Tongue (tissue), 2 donors: ENCODE measurements around the gene ATP5PD. TPM values are rescaled to one million over a fixed set of nuclear protein-coding genes. Genes with fewer than 3 reads are reported as not detected.
A peak's percentile ranks its signal among the peaks of the same experiment; 100 is the strongest.
"Not testable (repeated sequence)": the region's sequence is repeated elsewhere in the genome, so short reads cannot be mapped to it uniquely, and the experiment has no call there.

Source experiments
- DNase-seq: peaks from one replicate; pipeline ENCODE4 v3.0.0-alpha.2; 2015
- total RNA-seq: library from RNA; depleted of rRNA; stranded (reverse); fragments of >200 nt; gene quantifications from one replicate; pipeline ENCODE4 v1.2.3, GENCODE V29; 2014

ATP5PD gene
- total RNA-seq, 1 donor from 2014 or later: 299 TPM

DNA sequence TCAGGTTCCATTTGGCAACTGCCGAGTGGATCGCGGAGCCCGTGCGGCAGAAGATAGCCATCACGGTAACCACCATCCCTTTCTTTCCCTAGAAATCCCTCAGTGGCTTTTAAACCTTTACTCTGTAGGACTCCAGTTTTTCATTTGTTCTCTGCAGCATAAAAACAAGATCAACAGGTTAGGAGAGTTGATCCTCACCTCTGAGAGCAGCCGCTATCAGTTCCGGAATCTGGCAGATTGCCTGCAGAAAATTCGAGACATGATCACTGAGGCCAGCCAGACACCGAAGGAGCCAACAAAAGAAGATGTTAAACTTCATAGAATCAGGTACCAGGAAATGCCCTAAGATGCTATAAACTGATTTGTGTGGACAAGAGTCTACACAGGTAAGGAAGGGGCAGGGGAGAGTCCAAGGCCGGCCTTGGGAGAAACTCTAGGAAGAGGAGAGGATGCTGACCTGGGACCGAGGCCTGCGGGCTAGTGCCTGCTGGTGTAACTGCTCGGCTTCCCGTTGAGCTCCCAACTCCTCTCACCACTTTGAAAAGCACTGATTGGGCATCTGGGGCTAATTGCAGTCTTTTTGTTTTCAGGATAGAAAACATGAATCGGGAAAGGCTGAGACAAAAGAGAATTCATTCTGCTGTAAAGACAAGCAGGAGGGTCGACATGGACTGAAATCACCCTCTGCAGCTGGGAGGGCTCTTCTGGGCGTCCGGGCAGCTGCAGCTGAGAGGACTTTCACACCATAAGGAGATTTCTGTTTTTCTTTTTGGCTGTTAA is 26.2 kb downstream of the ATP5PD start:
- DNase-seq: no peak

DNA sequence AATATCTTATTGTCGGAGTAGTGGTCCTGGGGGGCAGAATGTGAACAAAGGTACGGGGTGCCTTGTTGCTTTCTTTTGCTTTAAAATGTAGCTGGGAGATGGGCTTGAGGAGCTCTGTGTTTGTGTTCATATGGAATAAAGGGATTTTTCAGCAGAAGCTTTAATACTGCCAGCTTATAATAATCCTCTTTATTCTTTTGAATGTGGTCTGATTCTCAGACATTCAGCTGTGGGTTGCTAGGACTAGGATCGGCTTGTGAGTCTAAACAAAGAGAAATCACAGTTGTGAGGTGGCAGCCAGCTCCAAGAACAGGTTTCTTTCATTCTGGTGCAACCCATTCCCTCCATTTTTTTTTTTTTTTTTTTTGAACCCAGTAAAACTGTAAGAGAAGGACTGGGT is 27.1 kb downstream of the ATP5PD start:
- DNase-seq: no peak

DNA sequence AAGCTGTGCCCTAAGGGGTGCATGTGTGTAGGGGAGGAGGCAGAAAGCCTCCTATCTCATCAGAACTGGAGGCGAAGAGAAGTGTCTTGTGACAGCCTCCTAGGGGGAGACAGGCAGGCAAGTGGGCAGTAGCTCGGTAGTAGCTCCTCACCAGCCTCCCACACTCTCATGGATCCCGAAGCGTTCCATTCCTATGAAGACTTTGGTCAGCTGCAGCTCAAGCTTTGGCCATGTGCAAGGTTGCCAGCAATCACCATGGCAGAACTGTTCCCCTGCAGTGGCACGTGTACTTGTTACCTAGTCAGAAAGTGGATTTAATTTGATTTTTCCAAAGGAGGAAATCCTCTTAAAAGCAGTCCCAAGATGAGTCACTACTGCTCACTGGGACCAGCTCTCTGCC is 27.6 kb downstream of the ATP5PD start:
- DNase-seq: no peak

DNA sequence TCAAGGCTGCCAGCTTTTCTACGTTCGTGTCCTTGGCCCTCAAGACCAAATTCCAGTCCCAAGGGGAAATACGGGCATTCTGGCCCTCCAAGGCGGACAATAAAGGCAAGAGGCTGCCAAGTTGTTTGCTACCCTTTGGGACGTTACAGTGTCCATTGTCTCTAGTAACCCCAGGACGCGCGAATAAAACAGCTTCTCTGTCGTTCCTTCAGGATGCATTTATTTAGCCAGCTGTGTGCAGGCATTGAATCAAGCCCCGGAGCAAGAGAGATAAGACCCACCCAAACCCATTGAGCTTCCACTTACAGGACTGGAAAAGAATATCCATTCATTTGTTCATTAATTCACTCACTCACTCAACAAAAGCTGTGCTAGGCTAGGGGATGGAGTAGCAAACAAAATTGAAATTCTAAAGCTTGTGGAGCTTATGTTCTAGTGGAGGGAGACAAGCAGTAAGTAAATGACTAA is 33.6 kb downstream of the ATP5PD start:
- no peak for DNase-seq

DNA sequence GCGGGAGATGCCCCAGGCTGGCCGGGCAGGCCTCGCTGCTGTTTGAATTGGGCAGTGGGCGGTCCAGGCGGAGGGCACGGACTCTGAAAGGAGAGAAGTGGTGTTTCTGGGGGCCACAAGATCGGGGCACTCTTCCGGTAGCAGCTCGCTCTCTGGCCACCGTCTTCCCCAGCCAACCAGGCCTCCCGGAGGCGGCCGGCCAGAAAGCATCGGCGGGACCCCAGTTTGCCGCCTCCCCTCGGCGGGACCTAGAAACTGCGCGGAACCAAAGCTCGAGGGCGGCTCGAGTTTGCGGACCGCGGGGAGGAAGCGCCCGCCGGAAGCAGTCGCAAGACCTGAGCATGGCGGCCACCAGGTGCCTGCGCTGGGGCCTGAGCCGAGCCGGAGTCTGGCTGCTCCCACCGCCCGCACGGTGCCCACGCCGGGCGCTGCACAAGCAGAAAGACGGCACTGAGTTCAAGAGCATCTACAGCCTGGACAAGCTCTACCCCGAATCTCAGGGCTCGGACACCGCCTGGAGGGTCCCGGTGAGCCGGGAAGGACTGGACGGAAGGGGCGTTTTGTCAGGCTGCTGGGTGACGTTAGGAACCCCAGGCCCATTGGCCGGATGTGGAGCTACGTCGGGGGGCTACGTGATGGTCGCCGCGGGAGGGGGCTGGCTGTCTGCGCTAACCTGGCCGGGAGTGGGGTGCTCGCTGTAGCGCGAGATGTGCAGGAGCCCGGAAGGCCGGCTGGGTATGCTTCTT is 34.2 kb downstream of the ATP5PD start, which contains the start of gene MRPL58:
Gene MRPL58, plus strand, starts transcription at position 325 of the 746 bp plus-strand sequence. Its CDS starts 17 bp downstream, at position 342.
- DNase-seq: peak; percentile 95

DNA sequence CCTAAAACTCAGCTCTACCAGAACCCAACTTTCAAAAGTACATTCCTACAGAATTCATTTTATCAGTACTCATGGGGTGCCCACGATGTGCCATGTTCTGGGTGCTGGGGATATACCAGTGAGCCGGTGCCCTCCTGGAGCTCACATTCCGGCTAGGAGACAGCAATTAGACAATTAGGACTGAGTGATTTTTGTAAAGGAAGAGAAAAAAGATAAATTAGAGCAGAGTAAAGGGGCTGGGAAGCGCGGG is 34.7 kb downstream of the ATP5PD start:
- no peak for DNase-seq

DNA sequence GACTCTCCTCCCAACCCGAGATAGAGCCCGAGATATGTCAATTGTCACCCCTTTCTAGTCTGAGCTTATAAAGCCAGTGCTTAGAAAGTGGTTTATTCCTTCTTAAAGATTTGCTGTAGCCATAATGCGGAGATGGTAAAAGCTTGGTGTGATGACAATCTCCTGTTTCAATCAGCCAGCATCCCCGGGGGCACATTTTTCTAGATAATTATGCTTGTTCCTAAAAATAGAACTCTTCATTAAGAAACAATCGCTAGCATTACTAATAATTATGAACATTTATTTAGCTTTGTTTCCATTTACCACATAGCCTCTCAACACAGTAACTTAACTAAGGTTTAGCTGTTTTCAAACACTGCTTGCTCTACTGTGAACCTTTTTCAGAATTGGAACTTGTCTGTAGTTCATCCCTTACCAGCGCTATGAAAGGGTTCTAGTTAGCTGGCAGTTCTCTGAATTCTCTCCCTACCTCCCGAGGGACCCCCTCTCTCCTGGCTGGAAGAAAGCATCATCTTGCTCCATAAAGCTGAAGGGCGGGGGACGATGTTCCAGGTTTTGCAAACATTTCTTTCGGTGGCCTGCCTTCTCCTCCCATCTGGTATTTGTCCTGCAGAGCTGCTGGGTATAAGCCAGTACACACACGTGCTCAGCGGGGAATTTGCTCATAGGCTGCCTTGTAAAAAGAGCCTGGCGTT is 35.2 kb downstream of the ATP5PD start:
- peak; percentile 92 for DNase-seq

DNA sequence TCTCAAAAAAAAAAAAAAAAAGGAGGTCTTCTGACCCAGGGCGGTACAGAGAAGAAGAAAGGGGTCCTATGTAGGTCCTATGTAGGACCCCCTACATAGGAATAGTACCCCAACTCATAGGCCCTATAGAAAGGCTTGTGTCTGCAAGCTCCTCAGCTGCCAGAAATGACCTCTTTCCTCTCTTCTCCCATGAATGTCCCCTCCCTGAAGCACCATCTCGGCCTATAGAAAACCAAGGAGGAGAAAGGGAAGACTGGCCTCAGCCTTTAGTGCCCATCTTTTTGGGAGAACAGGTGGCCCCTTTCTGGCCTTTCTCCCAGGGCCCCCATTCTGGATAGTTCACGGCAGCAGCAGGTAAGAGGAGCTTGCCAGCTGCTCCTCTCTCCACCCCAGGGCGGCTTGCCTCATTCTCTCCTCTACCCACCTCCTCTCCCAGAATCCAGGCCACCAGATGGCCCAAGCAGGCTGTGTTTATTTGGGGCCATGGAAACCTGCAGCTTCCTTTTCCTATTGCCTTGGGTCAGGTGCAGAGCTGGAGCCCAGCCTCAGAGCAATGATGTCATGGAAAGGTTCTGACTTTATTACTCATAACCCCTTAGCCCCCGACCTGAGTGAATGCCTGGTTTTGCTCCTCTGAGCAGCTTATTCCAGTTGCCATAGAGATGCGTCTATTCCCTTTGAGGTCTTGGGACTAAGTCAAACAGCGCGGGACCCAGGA is 35.9 kb downstream of the ATP5PD start:
- DNase-seq: peak; percentile 90

DNA sequence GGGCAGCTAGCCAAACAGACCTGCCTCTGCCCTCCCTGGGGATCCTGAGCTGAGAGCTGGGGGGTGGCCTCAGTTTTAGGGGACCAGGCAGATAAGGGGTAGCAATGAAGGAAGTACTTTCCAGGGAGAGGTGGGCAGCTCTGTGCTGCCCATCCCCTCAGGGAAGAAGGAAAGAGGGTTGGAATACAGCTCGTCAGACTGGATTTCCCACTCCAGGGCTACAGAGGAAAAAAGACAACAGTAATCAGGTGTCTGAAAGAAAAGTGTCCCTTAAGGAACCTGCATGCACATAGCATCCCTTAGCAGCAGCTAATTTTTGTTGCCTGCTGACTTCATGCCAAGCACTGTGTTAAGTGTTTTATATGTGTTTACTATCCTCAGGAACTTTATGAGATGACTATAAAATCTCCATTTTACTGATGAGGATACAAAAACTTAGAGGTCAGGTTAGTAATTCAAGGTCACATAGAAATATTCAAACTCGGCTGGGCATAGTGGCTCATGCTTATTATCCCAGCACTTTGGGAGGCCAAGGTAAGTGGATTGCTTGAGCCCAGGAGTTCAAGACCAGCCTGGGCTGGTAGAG is 37.5 kb downstream of the ATP5PD start:
- peak; percentile 5 for DNase-seq

DNA sequence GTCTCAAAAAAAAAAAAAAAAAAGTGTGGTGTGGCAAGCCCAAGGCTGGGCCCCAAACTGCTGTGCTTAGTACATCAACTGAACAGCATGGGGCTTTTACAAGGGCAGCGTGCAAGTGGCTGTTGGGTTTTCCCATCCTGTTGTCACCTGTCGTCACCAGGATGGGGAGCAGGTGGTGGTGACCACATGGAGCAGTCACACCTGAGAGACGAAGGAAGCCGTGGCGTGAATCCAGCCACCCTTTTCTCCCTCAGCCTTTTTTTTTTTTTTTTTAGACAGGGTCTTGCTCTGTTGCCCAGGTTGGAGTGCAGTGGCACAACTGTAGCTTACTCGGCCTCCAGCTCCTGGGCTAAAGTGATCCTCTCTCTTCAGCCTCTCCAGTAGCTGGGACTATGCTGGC is 38.4 kb downstream of the ATP5PD start:
- DNase-seq: no peak

DNA sequence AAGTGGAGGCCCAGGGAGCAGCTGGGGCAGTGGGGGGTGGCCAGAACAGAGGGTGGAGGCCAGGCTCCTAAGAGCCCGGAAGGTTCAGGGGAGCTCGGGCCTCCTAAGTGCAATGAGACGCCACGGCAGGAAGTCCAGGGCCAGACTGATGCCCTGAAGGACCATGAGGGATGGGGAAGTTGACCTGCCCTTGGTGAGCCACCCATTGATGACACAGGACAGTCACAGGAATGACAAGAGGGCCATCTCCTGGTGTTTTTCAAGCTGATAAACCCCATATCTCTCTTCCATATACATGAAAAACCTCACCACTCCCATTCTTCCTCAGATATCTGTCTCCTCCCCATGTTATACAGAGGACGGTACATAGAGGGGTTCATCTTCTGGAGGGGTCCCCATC is 40.1 kb downstream of the ATP5PD start:
- DNase-seq: no peak

DNA sequence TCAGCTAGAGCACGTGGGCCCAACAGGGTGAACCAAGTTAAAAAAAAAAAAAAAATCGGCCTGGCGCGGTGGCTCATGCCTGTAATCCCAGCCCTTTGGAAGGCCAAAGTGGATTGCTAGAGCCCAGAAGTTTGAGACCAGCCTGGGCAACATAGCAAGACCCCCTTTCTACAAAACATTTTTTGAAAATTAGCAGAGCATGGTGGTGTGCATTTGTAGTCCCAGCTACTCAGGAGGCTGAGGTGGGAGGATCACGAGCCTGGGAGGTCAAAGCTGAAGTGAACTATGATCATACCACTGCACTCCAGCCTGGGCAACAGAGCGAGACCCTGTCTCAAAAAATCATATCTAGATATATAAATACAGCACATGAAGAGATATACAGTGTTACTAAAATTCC is 40.7 kb downstream of the ATP5PD start:
- not testable (repeated sequence) for DNase-seq

DNA sequence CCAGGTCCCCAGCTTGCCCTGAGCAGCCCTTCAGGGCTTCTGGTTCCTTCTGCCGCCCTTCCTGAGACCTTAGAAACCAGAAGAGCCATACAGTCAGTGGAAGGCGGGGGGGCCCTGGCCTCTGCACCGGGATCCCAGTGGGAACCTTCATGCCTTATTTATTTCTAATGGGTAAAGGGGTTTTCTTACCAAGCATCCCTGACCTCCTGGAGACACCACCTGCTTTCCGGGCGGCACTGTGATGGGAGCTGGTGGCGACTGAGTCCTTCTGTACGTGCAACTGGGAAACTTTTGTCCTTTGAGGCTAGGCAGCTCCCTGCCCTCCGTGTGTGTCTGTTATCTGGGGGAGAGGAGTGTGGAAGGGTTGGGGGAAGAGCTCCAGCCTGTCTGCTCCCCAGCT is 41.5 kb downstream of the ATP5PD start:
- no peak for DNase-seq

DNA sequence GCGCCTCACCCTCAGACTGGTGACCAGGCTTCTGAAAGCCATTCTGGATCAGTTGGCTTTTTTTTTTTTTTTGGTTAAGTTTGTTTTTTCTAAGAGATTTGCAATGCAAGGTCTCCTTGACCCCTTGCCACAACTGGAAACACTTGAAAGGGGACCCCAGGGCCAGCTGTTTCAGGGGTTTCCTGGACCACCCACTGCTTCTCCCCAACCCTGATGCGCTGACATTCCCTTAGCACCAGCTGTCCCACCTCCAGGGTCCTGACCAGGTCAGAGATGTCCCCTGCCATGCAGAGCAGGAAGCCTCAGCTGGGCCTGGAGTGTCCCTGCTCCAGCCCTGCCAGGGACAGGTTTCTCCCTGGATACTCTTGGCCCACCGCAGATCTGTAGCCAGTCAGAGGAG is 42.4 kb downstream of the ATP5PD start:
- no peak for DNase-seq

DNA sequence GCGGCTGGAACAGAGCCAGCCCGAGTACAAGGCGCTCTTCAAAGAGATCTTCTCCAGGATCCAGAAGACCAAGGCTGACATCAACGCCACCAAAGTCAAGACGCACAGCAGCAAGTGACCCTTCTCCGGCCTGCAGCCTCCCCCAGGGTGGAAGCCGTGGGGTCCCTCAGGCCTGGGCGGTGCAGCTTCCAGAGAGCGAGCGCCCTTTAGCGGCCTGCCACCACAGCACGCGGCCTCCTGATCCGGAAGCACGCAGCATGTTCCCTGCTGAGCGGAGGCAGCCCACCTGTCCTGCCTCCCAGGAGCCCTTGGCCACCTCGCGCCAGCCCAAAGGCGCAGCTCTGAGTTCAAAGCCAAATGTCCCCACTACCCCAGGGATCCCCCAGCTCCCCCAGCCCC is 42.8 kb downstream of the ATP5PD start:
- no peak for DNase-seq

DNA sequence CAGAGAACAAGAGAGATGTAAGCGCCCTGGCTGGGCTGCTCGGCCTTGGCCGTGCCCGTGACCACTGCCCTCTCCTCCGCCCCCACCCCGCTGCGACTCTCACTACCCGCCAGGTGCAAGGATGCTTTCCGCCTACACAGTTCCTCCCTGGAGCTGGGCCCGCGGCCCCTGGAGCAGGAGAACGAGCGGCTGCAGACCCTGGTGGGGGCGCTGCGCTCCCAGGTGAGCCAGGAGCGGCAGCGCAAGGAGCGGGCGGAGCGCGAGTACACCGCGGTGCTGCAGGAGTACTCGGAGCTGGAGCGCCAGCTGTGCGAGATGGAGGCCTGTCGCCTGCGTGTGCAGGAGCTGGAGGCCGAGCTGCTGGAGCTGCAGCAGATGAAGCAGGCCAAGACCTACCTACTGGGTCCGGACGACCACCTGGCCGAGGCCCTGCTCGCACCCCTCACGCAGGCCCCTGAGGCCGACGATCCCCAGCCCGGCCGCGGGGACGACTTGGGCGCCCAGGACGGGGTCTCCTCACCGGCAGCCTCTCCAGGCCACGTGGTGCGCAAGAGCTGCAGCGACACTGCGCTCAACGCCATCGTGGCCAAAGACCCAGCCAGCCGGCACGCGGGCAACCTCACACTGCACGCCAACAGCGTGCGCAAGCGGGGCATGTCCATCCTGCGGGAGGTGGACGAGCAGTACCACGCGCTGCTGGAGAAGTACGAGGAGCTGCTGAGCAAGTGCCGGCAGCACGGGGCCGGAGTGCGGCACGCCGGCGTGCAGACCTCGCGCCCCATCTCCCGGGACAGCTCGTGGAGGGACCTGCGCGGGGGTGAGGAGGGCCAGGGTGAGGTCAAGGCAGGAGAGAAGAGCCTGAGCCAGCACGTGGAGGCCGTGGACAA is 43.5 kb downstream of the ATP5PD start:
- no peak for DNase-seq

DNA sequence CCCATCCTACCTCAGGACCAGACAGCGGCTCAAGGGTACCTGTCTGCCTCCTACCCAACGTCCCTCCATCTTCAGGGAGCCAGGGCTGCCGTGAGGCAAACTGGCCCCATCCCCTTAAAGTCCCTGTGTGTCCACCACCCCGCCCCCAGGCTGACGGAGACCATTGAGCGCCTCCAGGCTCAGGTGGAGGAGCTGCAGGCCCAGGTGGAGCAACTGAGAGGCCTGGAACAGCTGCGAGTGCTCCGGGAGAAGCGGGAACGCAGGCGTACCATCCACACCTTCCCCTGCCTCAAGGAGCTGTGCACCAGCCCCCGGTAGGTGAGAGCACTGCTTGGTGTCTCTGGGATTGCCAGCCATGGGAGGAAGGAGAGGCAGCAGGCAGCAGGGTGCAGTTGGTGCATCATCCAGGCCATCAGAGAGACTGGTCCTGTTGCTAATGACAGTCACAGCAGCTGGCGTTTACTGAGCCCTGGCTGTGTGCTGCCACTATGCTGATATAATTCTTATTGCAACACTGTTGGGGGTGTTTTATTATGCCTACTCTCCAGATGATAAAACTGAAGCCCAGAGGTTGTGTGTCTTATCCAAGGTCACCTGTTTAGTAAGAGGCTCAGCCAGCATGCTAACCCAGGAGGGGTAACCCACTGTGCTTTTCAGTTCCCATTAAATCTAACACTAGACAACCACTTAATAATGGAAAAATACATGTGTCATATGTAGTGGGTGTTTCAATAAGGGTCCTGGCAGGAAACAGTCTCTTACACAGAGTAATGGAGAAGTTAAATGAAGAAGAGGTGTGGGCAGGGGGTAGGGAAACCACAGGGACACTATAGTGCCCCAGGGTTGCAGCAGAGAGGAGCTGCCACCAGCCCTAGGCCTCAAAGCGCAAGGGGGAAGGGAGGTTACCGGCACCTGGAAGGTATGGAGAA is 44.6 kb downstream of the ATP5PD start:
- no peak for DNase-seq

DNA sequence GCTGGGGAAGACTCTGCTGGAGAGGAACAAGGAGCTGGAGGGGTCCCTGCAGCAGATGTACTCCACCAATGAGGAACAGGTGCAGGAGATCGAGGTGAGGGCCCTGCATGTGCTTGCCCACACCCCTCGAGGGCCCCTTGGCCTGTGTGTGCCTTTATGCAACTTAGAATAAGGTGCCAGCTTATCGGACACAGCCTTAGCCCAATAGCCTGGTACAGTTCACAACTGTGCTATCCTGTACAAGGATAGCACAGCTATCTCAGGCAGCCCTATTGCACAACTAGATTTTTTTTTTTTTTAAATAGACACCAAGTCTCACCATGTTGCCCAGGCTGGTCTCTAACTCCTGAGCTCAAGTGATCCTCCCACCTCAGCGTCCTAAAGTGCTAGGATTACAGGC is 47.2 kb downstream of the ATP5PD start:
- DNase-seq: no peak

DNA sequence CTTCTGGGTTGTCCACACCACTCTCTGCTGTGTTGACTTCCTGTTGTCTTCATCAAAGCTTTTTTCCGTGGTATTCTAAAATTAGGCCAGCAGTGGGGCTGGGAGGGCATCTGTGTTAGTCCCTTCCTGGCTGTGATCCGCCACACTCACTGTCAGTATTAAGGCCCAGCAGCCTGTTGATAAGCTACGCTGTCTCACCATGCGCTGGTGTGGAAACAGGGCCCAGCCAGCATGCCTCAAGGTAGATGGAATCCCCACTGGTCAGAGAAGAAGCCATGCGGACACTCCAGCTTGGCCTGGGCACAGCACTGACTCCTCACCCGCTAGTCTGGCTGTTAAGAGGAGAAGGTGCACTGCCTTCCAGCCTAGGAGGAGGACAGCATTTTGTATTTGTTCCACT is 48.0 kb downstream of the ATP5PD start:
- no peak for DNase-seq

DNA sequence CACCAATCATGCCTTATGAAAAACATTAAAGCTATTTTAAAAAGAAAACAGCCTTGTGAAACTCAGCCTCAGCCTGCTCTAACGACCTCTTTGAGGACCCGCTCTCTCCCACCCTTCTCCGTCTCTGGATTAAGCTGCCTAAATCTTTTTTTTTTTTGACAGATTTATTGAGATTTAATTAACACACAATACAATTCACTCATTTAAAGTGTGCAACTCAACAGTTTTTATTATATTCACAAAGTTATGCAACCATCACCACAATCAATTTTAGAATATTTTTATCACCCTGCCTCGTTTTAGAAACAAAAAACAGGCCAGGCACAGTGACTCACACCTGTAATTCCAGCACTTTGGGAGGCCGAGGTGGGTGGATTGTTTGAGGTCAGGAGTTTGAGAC is 50.9 kb downstream of the ATP5PD start:
- DNase-seq: no peak
